HAP-1 (cell line): ENCODE data around the gene PAQR9.
"Not testable (repeated sequence)": the region's sequence is repeated elsewhere in the genome, so short reads cannot be mapped to it uniquely, and the experiment has no call there.

Experiments used
- DNase-seq, 2 experiments: peaks; one replicate each; pipeline ENCODE4 v3.0.0-alpha.2; 2016 to 2020; ENCODE audit warnings: low spot score in 2 of 2
- H3K27me3 ChIP-seq: fragments of 250-450 bp; sonication (Bioruptor Pico); 2 replicates; pipeline ENCODE4 v1.5.1; 2020; ENCODE audit warnings: low read depth, mild to moderate bottlenecking, moderate library complexity
- H3K36me3 ChIP-seq: fragments of 250-450 bp; sonication (Bioruptor Pico); replicated peaks from 2 replicates; pipeline ENCODE4 v1.5.1; 2020; ENCODE audit warnings: mild to moderate bottlenecking
- H3K4me1 ChIP-seq: fragments of 250-450 bp; sonication (Bioruptor Pico); 2 replicates; pipeline ENCODE4 v1.5.1; 2020; ENCODE audit warnings: mild to moderate bottlenecking
- H3K4me3 ChIP-seq: fragments of 250-450 bp; sonication (Bioruptor Pico); 2 replicates; pipeline ENCODE4 v1.5.1; 2020; ENCODE audit warnings: mild to moderate bottlenecking, moderate library complexity
- H3K9me3 ChIP-seq: fragments of 250-450 bp; sonication (Bioruptor Pico); 2 replicates; pipeline ENCODE4 v1.5.1; 2020; ENCODE audit warnings: mild to moderate bottlenecking, moderate library complexity
- in situ Hi-C: fragments of 300-500 bp; cut with MboI; formaldehyde crosslinking; loops from 3 replicates; pipeline ENCODE4 v1.14.3; 2020; ENCODE audit warnings: low sequenced_read_pairs, inconsistent platforms, mixed read lengths

The PAQR9 gene

DNA sequence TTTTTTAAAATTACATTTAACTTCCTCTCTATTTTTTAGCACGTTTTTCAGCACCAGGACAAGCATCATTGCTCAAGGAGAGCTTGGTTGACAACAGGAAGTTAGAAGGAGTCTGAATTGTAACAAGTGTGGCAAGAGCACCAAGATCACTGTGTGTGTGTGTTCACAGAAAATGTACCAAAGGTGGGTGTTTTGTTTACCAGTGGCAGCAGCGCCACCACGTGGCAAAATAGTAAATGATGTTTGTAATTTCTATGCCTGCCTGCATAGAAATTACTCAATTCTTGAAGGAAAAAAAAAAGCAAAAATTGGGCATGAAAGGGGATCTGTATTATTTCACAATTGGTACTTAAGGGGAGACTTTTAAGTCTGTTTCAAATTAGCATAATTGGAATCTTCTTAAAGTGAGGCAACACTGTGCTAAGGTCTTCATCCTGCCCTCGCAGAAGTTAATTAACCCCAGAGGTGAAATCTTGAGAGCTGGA, 30.5 kb upstream of the PAQR9 start:
- Histone ChIP-seq H3K4me3 (no peak overlapping the region), H3K9me3 (no peaks in the 10 kb centered on the region), H3K36me3 (no peaks in the 10 kb centered on the region), H3K27me3 (no peaks in the 10 kb centered on the region), H3K4me1 (no peaks in the 10 kb centered on the region)
- in situ Hi-C loops: loop anchor here (5.0 kb wide), 2 partner anchors 167 to 407 kb away; no protein-coding TSS in a partner anchor
- peak; percentile 69 to 76 for DNase-seq

DNA sequence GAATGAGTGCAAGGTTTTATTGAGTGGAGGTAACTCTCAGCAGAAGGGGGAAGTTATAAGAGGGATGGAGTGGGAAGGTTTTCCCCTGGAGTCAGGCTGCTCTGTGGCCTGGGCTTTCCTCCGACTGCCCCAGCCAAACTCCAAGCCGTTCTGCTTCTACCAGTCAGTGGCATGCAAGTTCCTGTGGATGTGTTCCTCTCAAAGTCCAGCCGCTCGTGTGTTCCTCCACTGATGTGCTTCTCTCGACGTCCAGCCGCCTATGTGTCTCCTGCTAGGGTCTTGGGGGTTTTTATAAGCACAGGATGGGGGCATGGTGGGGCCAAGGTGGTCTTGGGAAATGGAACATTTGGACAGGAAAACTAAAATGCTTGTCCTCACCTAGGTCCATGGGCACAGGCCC, 28.8 kb upstream of the PAQR9 start:
- no peak for DNase-seq
- Histone ChIP-seq H3K9me3 (no peaks in the 10 kb centered on the region), H3K27me3 (no peaks in the 10 kb centered on the region), H3K36me3 (no peaks in the 10 kb centered on the region), H3K4me3 (no peak overlapping the region), H3K4me1 (no peaks in the 10 kb centered on the region)
- in situ Hi-C loops: loop anchor here (5.0 kb wide), 2 partner anchors 165 to 405 kb away; no protein-coding TSS in a partner anchor

DNA sequence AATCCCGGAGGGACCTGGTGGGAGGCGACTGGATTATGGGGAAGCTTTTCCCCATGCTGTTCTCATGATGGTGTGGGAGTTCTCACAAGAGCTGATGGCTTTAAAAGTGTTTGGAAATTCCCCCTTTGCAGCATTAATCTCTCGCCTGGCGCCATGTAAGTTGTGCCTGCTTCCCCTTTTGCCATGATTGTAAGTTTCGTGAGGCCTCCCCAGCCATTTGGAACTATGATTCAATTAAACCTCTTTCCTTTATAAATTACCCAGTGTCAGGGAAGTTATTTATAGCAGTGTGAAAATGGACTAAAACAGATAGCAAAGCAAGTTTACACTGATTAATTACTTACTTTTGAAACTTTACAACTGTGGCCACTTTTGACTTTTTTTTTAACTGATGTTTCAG, 27.2 kb upstream of the PAQR9 start:
- no peak for DNase-seq
- Histone ChIP-seq H3K9me3 (no peaks in the 10 kb centered on the region), H3K36me3 (no peaks in the 10 kb centered on the region), H3K4me1 (no peaks in the 10 kb centered on the region), H3K4me3 (no peak overlapping the region), H3K27me3 (no peaks in the 10 kb centered on the region)
- in situ Hi-C loops: loop anchor here (5.0 kb wide), 2 partner anchors 163 to 403 kb away; no protein-coding TSS in a partner anchor

DNA sequence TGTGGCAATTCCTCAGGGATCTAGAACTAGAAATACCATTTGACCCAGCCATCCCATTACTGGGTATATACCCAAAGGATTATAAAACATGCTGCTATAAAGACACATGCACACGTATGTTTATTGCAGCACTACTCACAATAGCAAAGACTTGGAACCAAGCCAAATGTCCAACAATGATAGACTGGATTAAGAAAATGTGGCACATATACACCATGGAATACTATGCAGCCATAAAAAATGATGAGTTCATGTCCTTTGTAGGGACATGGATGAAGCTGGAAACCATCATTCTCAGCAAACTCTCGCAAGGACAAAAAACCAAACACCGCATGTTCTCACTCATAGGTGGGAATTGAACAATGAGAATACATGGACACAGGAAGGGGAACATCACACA, 25.4 kb upstream of the PAQR9 start:
- H3K36me3 ChIP-seq, DNase-seq, H3K27me3 ChIP-seq, H3K4me3 ChIP-seq, H3K9me3 ChIP-seq, in situ Hi-C loops, H3K4me1 ChIP-seq: not testable (repeated sequence)

DNA sequence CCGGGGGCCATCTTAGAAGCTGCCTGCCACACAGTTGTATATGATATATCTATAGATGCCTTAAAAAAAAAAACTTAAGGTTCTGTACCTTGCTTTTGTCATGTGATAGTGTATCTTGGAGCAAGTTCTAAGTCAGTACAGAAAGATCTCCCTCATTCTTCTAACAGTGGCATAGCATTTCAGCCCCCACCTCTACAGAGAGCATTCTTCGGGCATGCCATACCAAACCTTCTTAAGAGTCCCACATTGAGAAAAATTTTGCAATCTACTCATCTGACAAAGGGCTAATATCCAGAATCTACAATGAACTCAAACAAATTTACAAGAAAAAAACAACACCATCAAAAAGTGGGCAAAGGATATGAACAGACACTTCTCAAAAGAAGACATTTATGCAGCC, 24.7 kb upstream of the PAQR9 start:
- in situ Hi-C loops, H3K9me3 ChIP-seq, H3K36me3 ChIP-seq, H3K4me1 ChIP-seq, H3K27me3 ChIP-seq, H3K4me3 ChIP-seq, DNase-seq: not testable (repeated sequence)

DNA sequence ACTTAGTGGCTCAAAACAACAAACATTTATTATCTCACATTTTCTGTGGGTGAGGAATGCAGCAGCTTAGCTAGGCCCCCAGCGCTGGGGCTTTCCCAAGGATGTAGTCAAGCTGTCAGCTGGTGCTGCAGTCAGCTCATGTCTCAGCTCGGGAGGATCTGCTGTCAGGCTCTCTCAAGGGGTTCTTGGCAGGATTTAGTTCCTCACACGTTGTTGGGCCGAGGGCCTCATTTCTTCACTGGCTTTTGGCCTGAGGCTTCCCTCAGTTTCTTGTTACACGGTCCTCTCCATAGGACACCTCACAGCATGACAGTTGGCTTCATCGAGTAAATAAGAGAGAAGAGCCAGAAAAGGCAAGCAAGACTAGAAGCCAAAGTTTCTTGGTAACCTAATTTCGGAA, 24.2 kb upstream of the PAQR9 start:
- no peaks in the 10 kb centered on the region for H3K27me3 ChIP-seq
- in situ Hi-C loops: no loop called here
- H3K36me3 ChIP-seq: no peaks in the 10 kb centered on the region
- no peaks in the 10 kb centered on the region for H3K4me1 ChIP-seq
- DNase-seq: no peak
- no peaks in the 10 kb centered on the region for H3K9me3 ChIP-seq
- H3K4me3 ChIP-seq: no peak overlapping the region

DNA sequence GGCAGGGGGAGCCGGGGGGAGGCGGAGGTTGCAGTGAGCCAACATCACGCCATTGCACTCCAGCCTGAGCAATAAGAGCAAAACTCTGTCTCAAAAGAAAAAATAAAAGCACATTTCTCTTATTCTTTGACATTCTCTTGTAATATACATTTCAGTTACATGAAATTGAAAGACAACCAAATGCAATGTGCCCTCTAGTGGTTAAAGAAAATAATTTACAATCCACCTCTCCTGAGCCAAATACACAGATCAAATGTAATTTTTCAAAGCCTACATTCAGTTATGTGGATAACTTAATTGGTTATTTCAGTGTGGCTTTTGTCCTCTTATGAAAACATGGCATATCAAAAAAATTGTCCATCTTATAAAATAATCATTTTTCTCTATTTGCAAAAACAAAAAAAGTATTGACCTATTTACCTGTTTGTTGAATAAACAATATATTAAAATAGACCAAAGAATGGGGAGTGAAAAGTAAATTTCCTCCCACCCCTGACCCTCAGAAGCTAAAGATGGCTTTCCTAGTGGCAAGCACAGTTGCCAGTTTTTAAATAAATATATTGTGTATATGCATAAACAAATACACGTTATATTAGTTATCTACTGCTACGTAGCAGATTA, 23.7 kb upstream of the PAQR9 start:
- H3K27me3 ChIP-seq: no peaks in the 10 kb centered on the region
- in situ Hi-C loops: no loop called here
- peaks cover 2% of the 10 kb centered on the region; the same call in 1 of the 2 replicates for H3K4me1 ChIP-seq
- DNase-seq: peak in 1 of 2 experiments; percentile 67
- H3K36me3 ChIP-seq: no peaks in the 10 kb centered on the region
- no peak overlapping the region for H3K4me3 ChIP-seq
- H3K9me3 ChIP-seq: no peaks in the 10 kb centered on the region

DNA sequence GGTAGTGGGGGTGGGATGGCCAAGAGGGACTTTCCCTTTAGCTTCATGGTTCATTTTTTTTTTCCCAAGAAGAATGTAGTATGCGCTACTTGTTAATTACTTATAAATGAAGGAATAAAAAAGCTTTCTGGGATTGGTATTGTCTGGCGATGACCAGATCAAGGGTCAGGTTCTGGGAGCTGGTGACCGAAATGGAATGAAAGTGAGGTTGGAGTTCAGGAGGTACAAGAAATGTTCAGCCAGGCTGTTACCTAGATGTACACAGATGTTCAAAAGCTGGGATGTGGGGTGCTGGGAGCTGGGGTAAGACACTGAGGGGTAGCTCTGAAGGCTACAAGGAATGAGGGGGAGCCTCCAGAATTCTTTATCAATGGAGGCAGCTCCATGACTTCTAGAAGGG, 20.8 kb upstream of the PAQR9 start:
- peaks cover 16% of the 10 kb centered on the region; the same call in 1 of the 2 replicates for H3K4me1 ChIP-seq
- H3K36me3 ChIP-seq: no peaks in the 10 kb centered on the region
- H3K4me3 ChIP-seq: no peak overlapping the region
- in situ Hi-C loops: no loop called here
- H3K27me3 ChIP-seq: no peaks in the 10 kb centered on the region
- no peaks in the 10 kb centered on the region for H3K9me3 ChIP-seq
- DNase-seq: no peak

DNA sequence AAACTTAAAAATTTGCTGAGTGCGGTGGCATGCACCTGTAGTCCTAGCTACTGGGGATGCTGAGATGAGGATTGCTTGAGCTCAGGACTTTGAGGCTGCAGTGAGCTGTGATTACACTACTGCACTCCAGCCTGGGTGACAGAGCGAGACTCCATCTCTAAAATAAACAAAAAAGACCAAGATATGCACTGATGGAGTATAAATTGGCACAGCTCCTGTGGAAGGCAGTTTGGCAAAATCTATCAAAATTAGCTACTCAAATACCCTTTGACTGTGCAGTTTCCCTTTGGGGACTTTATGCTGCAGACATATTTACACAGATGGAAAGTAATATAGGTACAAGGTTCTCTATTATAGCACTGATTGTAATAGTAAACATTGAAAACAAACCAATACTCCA, 19.8 kb upstream of the PAQR9 start:
- no peak for DNase-seq
- Histone ChIP-seq H3K36me3 (no peaks in the 10 kb centered on the region), H3K9me3 (no peaks in the 10 kb centered on the region), H3K4me1 (peaks cover 16% of the 10 kb centered on the region; the same call in 1 of the 2 replicates), H3K27me3 (no peaks in the 10 kb centered on the region), H3K4me3 (no peak overlapping the region)
- in situ Hi-C loops: no loop called here

DNA sequence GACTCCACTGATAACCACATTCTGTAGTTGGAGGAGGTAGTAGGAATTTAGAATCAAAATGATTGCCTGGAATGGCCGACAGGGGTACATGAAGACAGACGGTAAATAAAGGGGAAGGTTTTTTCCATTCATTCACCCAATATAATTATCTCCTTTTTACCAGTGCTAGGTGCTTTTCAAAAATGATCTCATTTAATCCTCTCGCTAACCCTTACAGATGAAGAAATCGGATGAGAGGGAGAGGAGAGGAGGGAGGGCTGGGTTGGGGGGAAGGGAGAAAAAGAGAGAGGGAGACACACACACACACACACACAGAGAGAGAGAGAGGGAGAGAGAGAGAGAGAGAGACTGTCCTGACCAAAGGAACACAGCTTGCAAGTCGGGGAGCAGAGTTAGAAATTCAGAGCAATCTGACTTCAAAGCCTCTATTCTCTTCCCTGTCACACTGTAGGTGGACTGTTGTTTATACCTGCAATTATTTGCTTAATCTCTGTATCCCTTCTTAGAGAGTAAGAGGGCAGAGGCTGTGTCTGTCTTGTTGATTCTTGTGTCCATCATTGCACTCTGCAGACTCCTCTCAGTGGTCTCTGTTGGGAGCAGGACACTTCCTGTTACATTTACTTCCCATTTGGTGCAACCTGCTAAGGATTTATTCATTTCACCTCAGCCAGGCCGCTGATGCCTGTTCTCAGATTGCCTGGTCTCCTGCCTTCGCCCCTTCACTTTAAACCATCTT, 18.7 kb upstream of the PAQR9 start:
- in situ Hi-C loops: no loop called here
- Histone ChIP-seq H3K27me3 (no peaks in the 10 kb centered on the region), H3K9me3 (no peaks in the 10 kb centered on the region), H3K4me3 (no peak overlapping the region), H3K36me3 (no peaks in the 10 kb centered on the region), H3K4me1 (peaks cover 16% of the 10 kb centered on the region; the same call in 1 of the 2 replicates)
- DNase-seq: no peak

DNA sequence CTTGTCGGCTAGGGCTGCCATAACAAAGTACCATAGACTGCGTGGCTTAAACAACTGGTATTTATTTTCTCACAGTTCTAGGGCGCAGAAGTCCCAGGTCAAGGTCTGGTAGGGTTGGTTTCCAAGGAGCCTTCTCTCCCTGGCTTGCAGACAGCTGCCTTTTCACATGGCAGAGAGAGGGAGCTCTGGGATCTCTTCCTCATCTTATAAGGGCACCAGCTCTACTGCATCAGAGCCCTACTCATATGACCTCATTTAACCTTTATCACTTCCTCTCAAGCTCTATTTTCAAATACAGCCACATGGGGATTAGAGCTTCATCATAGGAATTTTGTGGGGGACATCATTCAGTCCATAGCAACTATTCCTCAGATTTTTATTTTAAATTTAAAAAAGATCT, 17.6 kb upstream of the PAQR9 start:
- H3K27me3 ChIP-seq: no peaks in the 10 kb centered on the region
- H3K9me3 ChIP-seq: no peaks in the 10 kb centered on the region
- no peak for DNase-seq
- no peak overlapping the region for H3K4me3 ChIP-seq
- peaks cover 16% of the 10 kb centered on the region; the same call in 1 of the 2 replicates for H3K4me1 ChIP-seq
- in situ Hi-C loops: no loop called here
- no peaks in the 10 kb centered on the region for H3K36me3 ChIP-seq

DNA sequence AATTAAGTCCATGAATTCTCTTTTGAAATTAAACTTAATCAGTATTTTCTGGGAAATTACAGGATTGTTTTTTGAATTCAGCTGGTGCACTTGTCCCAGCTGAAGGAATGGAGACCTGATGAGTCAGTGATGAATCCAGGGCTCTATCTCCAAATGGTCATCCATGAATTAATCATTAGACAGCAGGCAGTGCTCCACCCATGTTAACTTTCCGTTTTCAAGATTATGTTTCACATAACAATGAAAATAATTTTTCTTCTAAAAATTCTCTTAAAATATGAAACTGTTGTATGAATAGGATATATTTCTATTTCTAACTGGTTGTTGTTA, 13.9 kb upstream of the PAQR9 start:
- in situ Hi-C loops: no loop called here
- H3K9me3 ChIP-seq: no peaks in the 10 kb centered on the region
- peaks cover 19% of the 10 kb centered on the region; the same call in 1 of the 2 replicates for H3K4me1 ChIP-seq
- H3K4me3 ChIP-seq: no peak overlapping the region
- H3K36me3 ChIP-seq: no peaks in the 10 kb centered on the region
- H3K27me3 ChIP-seq: no peaks in the 10 kb centered on the region
- DNase-seq: no peak

DNA sequence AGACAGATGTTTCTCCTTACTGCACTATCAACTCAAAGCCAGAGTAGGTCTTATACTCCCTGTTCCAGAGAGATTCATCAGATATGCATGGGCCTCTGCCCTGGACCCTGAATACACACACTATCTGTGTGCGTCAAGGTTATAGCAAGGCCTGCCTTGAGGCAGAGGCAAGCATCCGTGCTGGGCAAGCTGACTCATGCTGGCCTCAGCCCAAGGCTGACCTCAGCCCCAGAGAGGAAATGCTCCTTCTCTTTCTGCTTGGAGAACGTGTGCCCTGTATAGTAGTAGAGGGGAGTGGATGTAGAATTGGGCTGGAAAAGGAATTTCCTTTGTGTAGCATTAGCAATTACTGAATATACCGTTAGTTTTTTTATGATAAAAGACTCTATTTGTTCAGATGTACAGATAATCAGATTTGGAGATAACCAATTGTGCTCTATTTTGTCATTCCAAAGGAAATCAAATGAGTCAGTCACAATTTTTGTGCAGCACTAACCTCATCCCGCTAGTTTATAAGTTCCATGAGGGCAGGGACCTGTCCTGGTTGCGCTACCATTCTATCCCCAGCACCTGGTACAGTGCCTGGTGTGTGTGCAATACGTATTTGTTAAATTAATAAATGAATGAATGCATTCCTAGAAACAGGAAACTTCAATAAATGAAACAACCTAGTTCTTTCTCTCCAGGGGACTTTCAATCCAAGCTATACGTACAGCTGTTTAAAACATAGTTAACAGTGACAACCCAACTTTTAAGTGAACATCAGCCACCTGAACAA, 13.3 kb upstream of the PAQR9 start:
- in situ Hi-C loops: no loop called here
- H3K4me1 ChIP-seq: peaks cover 15% of the 10 kb centered on the region; the same call in 1 of the 2 replicates
- H3K36me3 ChIP-seq: no peaks in the 10 kb centered on the region
- H3K4me3 ChIP-seq: no peak overlapping the region
- H3K27me3 ChIP-seq: no peaks in the 10 kb centered on the region
- no peak for DNase-seq
- H3K9me3 ChIP-seq: no peaks in the 10 kb centered on the region
